Measurements from ENCODE around the gene ZNF662. TPM values are rescaled to one million over a fixed set of nuclear protein-coding genes. Genes with fewer than 3 reads are reported as not detected.

ZNF662 gene
- total RNA-seq, 1 experiment from 2014 or later = not detected

- ATAC-seq (no peak), DNase-seq (ENCODE audit: low read depth, low spot score) (no peak)
- Histone ChIP-seq H2AFZ (ENCODE audit: low read depth, low read length, poor library complexity, severe bottlenecking) (no peak overlapping the region), H4K20me1 (ENCODE audit: insufficient read depth) (no peaks in the 10 kb centered on the region), H3K79me2 (ENCODE audit: insufficient read depth, low read length) (no peaks in the 10 kb centered on the region), H3K36me3 (ENCODE audit: control insufficient read depth in 1 of 2, insufficient read depth in 2 of 2, low read length in 2 of 2) (no peaks in the 10 kb centered on the region), H3K9me3 (ENCODE audit: control insufficient read depth in 1 of 2, insufficient read depth in 1 of 2, low read depth in 1 of 2, low read length in 2 of 2) (no peaks in the 10 kb centered on the region), H3K4me1 (ENCODE audit: control insufficient read depth in 1 of 2, insufficient read depth in 2 of 2, low read length in 2 of 2) (no peaks in the 10 kb centered on the region; a peak in 1 of 4 replicates), H3K4me3 (replicated peaks in 1 of 2; ENCODE audit: low read depth in 1 of 2, low read length in 2 of 2) (no peak overlapping the region), H3K9me2 (ENCODE audit: insufficient read depth) (no peaks in the 10 kb centered on the region), H3K4me2 (ENCODE audit: low read length) (no peak overlapping the region), H3K9ac (ENCODE audit: low read length) (no peak overlapping the region), H3K27ac (ENCODE audit: low read depth, low read length) (no peak overlapping the region), H3K27me3 (ENCODE audit: insufficient read depth, low read length) (no peaks in the 10 kb centered on the region)
- no TSS peak for BruUV-seq (replicated peaks)
- intact Hi-C loops (cut with micrococcal nuclease) = no loop called here
- POLR2A ChIA-PET = no interaction called here
- TF ChIP-seq YY1 (IDR thresholded peaks at IDR 0.05; ENCODE audit: extremely low read depth, insufficient replicate concordance, low read depth, low read length) (no peak), SRF (IDR thresholded peaks at IDR 0.05; ENCODE audit: low read depth) (no peak), ELF1 (IDR thresholded peaks at IDR 0.05; ENCODE audit: borderline replicate concordance, low read depth) (no peak), EGR1 (IDR thresholded peaks at IDR 0.05; ENCODE audit: low read depth) (no peak), CBX3 (IDR thresholded peaks at IDR 0.05; ENCODE audit: low read depth) (no peak), ZFX (IDR thresholded peaks at IDR 0.05) (no peak), EZH2 (IDR thresholded peaks at IDR 0.05) (no peak), POLR2A (IDR thresholded peaks at IDR 0.05; ENCODE audit: borderline replicate concordance, extremely low read depth, insufficient read depth, insufficient read length) (no peak)
- RAD21 ChIA-PET (ENCODE audit: low non-redundant PET in 1 of 2, low total read pairs in 2 of 2, uncharacterized antibody in 2 of 2, unreplicated experiment in 2 of 2) = no interaction called here
- CTCF ChIA-PET = no interaction called here
Measured at GRCh38 chr3:42895580-42895868, 10.4 kb upstream of the ZNF662 start.

GRCh38 chr3:42898896-42899675 is 6.9 kb upstream of the ZNF662 start:
- BruUV-seq (replicated peaks) = no TSS peak
- CTCF ChIA-PET = no interaction called here
- intact Hi-C loops (cut with micrococcal nuclease) = no loop called here
- H3K4me2 ChIP-seq (ENCODE audit: low read length) = no peak overlapping the region
- H3K27me3 ChIP-seq (ENCODE audit: insufficient read depth, low read length) = no peaks in the 10 kb centered on the region
- no peaks in the 10 kb centered on the region for H3K9me2 ChIP-seq (ENCODE audit: insufficient read depth)
- no peaks in the 10 kb centered on the region for H3K79me2 ChIP-seq (ENCODE audit: insufficient read depth, low read length)
- H3K9me3 ChIP-seq (ENCODE audit: control insufficient read depth in 1 of 2, insufficient read depth in 1 of 2, low read depth in 1 of 2, low read length in 2 of 2) = no peaks in the 10 kb centered on the region
- H3K4me3 ChIP-seq (replicated peaks in 1 of 2; ENCODE audit: low read depth in 1 of 2, low read length in 2 of 2) = no peak overlapping the region
- H3K27ac ChIP-seq (ENCODE audit: low read depth, low read length) = no peak overlapping the region
- RAD21 ChIA-PET (ENCODE audit: low non-redundant PET in 1 of 2, low total read pairs in 2 of 2, uncharacterized antibody in 2 of 2, unreplicated experiment in 2 of 2) = no interaction called here
- no peaks in the 10 kb centered on the region for H3K4me1 ChIP-seq (ENCODE audit: control insufficient read depth in 1 of 2, insufficient read depth in 2 of 2, low read length in 2 of 2)
- POLR2A ChIA-PET = interaction anchor here (0.6 kb wide), 1 partner anchor 28 kb away, joined by 3 read pairs; no protein-coding TSS in a partner anchor
- H4K20me1 ChIP-seq (ENCODE audit: insufficient read depth) = no peaks in the 10 kb centered on the region
- DNase-seq (ENCODE audit: low read depth, low spot score) (no peak), ATAC-seq (peak; percentile 53; the same call in 1 of the 2 replicates)
- H3K9ac ChIP-seq (ENCODE audit: low read length) = no peak overlapping the region
- H2AFZ ChIP-seq (ENCODE audit: low read depth, low read length, poor library complexity, severe bottlenecking) = no peak overlapping the region
- TF ChIP-seq JUND (IDR thresholded peaks at IDR 0.05) (no peak), POLR2A (IDR thresholded peaks at IDR 0.05; ENCODE audit: borderline replicate concordance, extremely low read depth, insufficient read depth, insufficient read length) (no peak), CTCF (IDR thresholded peaks at IDR 0.05 in 2 of 3, conservative IDR thresholded peaks at IDR 0.05 in 1 of 3; ENCODE audit: borderline replicate concordance in 1 of 3, insufficient read depth in 1 of 3, low read depth in 2 of 3, low read length in 2 of 3) (peak in 2 of 3 experiments; percentile 15 to 20; a peak in 2 of 6 replicates)
- H3K36me3 ChIP-seq (ENCODE audit: control insufficient read depth in 1 of 2, insufficient read depth in 2 of 2, low read length in 2 of 2) = no peaks in the 10 kb centered on the region
